Panc1 (cell line): ENCODE results near the gene TSHR. TPM values are rescaled to one million over a fixed set of nuclear protein-coding genes. Genes with fewer than 3 reads are reported as not detected.
"Not testable (repeated sequence)": the region's sequence is repeated elsewhere in the genome, so short reads cannot be mapped to it uniquely, and the experiment has no call there.

Experiments used
- ATAC-seq: fragments of 200-7000 bp; cut with Tn5 transposase; 2 replicates; pipeline ENCODE4 v1.9.1; 2020; ENCODE audit warnings: mild to moderate bottlenecking, moderate library complexity
- BruUV-seq: library from RNA; stranded (reverse); fragments of 400-500 nt; replicated peaks from 2 replicates; lab custom pipeline; 2021; lab: Mats Ljungman, UMichigan
- CTCF ChIA-PET: fragments of 300-600 bp; sonication (Branson Sonifier 250); formaldehyde crosslinking; loops from one replicate; lab custom pipeline; 2022; ENCODE audit warnings: antibody characterized with exemption; lab: Charles Lee
- POLR2A ChIA-PET: fragments of 300-600 bp; sonication (Branson Sonifier 250); formaldehyde crosslinking; loops from one replicate; lab custom pipeline; 2022; ENCODE audit warnings: antibody characterized with exemption; lab: Charles Lee
- DNase-seq: peaks from one replicate; pipeline ENCODE4 v3.0.0-alpha.2; 2010; ENCODE audit warnings: low read depth, low spot score
- H3K27ac ChIP-seq: 2 replicates; pipeline ENCODE4 v1.5.1; 2011; ENCODE audit warnings: mild to moderate bottlenecking, low read length, inconsistent platforms
- H3K27me3 ChIP-seq: fragments of 200-500 bp; sonication (Bioruptor generic); 2 replicates; pipeline ENCODE4 v1.6.0; 2014; ENCODE audit warnings: low read length, inconsistent platforms; ENCODE audit not compliant: control insufficient read depth, insufficient read depth
- H3K36me3 ChIP-seq: fragments of 200-500 bp; sonication (Bioruptor generic); 2 replicates; pipeline ENCODE4 v1.5.1; 2014; ENCODE audit warnings: inconsistent platforms, mild to moderate bottlenecking, low read length, moderate library complexity; ENCODE audit not compliant: control insufficient read depth, insufficient read depth
- H3K4me1 ChIP-seq: 2 replicates; pipeline ENCODE4 v1.5.1; 2011; ENCODE audit warnings: inconsistent platforms, mild to moderate bottlenecking, low read length, moderate library complexity; ENCODE audit not compliant: control insufficient read depth, insufficient read depth
- H3K4me3 ChIP-seq, 2 experiments: 2 replicates each; pipeline ENCODE4 v1.5.1; 2011 to 2012; ENCODE audit warnings: low read depth in 2 of 2, low read length in 2 of 2, mild to moderate bottlenecking in 2 of 2, inconsistent platforms in 1 of 2, moderate library complexity in 1 of 2
- H3K9me3 ChIP-seq: fragments of 200-500 bp; sonication (Bioruptor generic); 2 replicates; pipeline ENCODE4 v1.5.1; 2014; ENCODE audit warnings: low read depth, mild to moderate bottlenecking, inconsistent platforms, low read length, moderate library complexity; ENCODE audit not compliant: control insufficient read depth, insufficient read depth
- CTCF ChIP-seq: fragments of 450-650 bp; IDR thresholded peaks from 2 replicates; pipeline ENCODE4 v1.5.1; 2017; ENCODE audit warnings: mild to moderate bottlenecking
- POLR2AphosphoS5 ChIP-seq: IDR thresholded peaks from 2 replicates; pipeline ENCODE4 v1.6.1; 2012; ENCODE audit warnings: mild to moderate bottlenecking, low read depth, low read length, moderate library complexity
- REST ChIP-seq, 2 experiments: IDR thresholded peaks; 2 replicates each; pipeline ENCODE4 v1.6.1; 2011 to 2012; ENCODE audit warnings: low read depth in 2 of 2, control low read depth in 1 of 2, low read length in 1 of 2, mild to moderate bottlenecking in 1 of 2, moderate library complexity in 1 of 2; ENCODE audit not compliant: insufficient read depth in 1 of 2
- SIN3A ChIP-seq: IDR thresholded peaks from 2 replicates; pipeline ENCODE4 v1.6.1; 2012; ENCODE audit warnings: low read depth, mild to moderate bottlenecking, low read length, moderate library complexity, borderline replicate concordance; ENCODE audit not compliant: insufficient read depth
- TCF7L2 ChIP-seq: IDR thresholded peaks from 2 replicates; pipeline ENCODE4 v1.6.1; 2011; ENCODE audit warnings: mild to moderate bottlenecking, low read depth, low read length, inconsistent platforms
- in situ Hi-C: cut with HindIII; loops from 2 replicates; pipeline ENCODE4 v1.10.0; 2016; ENCODE audit warnings: low sequenced_read_pairs, low pct_unique_long_range_greater_than_20kb
- intact Hi-C: fragments of 100-400 bp; cut with micrococcal nuclease; formaldehyde crosslinking; loops from one replicate; pipeline ENCODE4 v1.10.0; 2022; ENCODE audit not compliant: unreplicated experiment
- total RNA-seq: library from RNA; stranded (reverse); gene quantifications from one replicate; pipeline ENCODE4 v1.2.1, GENCODE V29; 2021; ENCODE audit not compliant: unreplicated experiment

The TSHR gene
- total RNA-seq, 1 experiment from 2014 or later: not detected

DNA sequence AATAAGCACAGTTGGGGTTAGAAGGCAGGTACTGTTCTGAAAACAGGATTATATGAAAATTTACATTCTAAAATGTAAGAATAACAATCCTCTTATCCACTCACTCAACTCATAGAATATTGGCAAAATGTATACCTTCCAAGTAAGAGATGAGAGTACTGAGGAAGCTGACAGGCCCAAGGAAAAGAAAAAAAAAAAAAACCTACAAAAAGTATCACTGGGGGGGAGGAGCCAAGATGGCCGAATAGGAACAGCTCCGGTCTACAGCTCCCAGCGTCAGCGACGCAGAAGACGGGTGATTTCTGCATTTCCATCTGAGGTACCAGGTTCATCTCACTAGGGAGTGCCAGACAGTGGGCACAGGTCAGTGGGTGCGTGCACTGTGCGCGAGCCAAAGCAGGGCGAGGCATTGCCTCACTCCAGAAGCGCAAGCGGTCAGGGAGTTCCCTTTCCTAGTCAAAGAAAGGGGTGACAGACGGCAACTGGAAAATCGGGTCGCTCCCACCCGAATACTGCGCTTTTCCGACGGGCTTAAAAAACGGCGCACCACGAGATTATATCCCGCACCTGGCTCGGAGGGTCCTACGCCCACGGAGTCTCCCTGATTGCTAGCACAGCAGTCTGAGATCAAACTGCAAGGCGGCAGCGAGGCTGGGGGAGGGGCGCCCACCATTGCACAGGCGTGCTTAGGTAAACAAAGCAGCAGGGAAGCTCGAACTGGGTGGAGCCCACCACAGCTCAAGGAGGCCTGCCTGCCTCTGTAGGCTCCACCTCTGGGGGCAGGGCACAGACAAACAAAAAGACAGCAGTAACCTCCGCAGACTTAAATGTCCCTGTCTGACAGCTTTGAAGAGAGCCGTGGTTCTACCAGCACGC is 158.8 kb downstream of the TSHR start:
- H3K4me1 ChIP-seq, H3K27me3 ChIP-seq, H3K9me3 ChIP-seq, BruUV-seq, in situ Hi-C loops, H3K27ac ChIP-seq, CTCF ChIA-PET, POLR2A ChIA-PET, DNase-seq, ATAC-seq, H3K36me3 ChIP-seq, intact Hi-C loops, H3K4me3 ChIP-seq: not testable (repeated sequence)

GRCh38 chr14:81120501-81120900 is 165.1 kb downstream of the TSHR start:
- Histone ChIP-seq H3K27ac (no peak overlapping the region), H3K4me3 (no peak overlapping the region), H3K36me3 (no peaks in the 10 kb centered on the region), H3K9me3 (no peaks in the 10 kb centered on the region), H3K27me3 (no peaks in the 10 kb centered on the region), H3K4me1 (no peaks in the 10 kb centered on the region)
- no TSS peak for BruUV-seq
- no peak for DNase-seq
- TF ChIP-seq POLR2AphosphoS5 (no peak), TCF7L2 (no peak), SIN3A (no peak), REST (IDR thresholded peaks at IDR 0.05; ENCODE audit: insufficient read depth in 1 of 2, low read depth in 2 of 2, low read length in 1 of 2) (no peak), CTCF (no peak)
- ChIA-PET CTCF (no interaction called here), POLR2A (no interaction called here)
- intact Hi-C loops: no loop called here
- in situ Hi-C loops: no loop called here
- ATAC-seq: no peak

GRCh38 chr14:81122326-81122725 is 166.9 kb downstream of the TSHR start:
- H3K9me3 ChIP-seq: no peaks in the 10 kb centered on the region
- intact Hi-C loops: no loop called here
- BruUV-seq: no TSS peak
- in situ Hi-C loops: no loop called here
- no peaks in the 10 kb centered on the region for H3K4me1 ChIP-seq
- DNase-seq (no peak), ATAC-seq (no peak)
- no peak overlapping the region for H3K4me3 ChIP-seq
- H3K27ac ChIP-seq: no peak overlapping the region
- ChIA-PET CTCF (no interaction called here), POLR2A (no interaction called here)
- TF ChIP-seq REST (IDR thresholded peaks at IDR 0.05; ENCODE audit: insufficient read depth in 1 of 2, low read depth in 2 of 2, low read length in 1 of 2) (no peak), TCF7L2 (no peak), SIN3A (no peak), POLR2AphosphoS5 (no peak), CTCF (no peak)
- H3K27me3 ChIP-seq: no peaks in the 10 kb centered on the region
- no peaks in the 10 kb centered on the region for H3K36me3 ChIP-seq
